ENCODE measurements around the gene ANTXR1.

The ANTXR1 gene

DNA sequence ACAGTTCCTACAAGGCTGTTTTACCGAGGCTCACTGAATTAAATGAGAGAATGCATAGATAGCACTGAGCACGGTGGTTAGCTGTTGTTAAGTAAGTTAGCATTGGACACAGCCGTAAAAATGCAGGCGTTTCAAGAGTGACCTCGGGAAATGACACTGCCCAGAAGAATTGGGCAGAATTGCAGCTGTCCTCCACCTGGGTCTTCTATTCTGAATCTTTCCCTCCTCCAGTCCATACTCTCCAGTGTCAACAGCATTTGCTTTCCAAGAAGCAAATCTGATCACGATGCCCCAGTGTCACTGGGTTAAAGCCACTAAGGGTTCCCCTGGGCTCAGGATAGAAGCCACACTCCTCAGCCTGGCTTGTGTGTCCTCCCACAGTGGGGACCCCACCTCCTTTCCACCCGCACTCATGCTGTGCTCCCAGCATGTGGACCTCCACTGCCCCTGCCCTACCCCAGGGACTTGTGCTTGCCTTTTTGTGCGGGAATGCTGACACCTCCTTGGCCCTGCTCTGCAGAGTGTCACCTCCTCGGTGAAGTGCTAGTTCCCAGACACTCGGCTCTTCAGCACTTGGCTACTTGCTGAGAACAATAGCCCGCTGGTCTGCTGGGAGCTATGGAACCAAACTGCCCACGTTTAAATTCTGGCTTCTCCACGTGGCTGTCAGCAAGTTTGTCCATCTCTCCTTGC, 135.0 kb downstream of the ANTXR1 start:
- Histone ChIP-seq H3K36me3 (ENCODE audit: control insufficient read depth in 2 of 2, insufficient read depth in 2 of 2, low read length in 2 of 2) (peaks cover 3 to 8% of the 10 kb centered on the region in 2 donors), H3K27ac (ENCODE audit: low read length) (no peak overlapping the region), H3K9me3 (ENCODE audit: control insufficient read depth in 2 of 2, low read length in 2 of 2) (no peaks in the 10 kb centered on the region), H3K27me3 (ENCODE audit: control insufficient read depth in 1 of 2, insufficient read depth in 2 of 2, low read length in 2 of 2) (no peaks in the 10 kb centered on the region), H3K4me1 (ENCODE audit: control insufficient read depth, insufficient read depth, low read length) (peaks cover 17% of the 10 kb centered on the region), H3K4me3 (ENCODE audit: low read length in 2 of 2) (no peak overlapping the region), H3K9ac (ENCODE audit: low read length in 2 of 2) (no peak overlapping the region)

DNA sequence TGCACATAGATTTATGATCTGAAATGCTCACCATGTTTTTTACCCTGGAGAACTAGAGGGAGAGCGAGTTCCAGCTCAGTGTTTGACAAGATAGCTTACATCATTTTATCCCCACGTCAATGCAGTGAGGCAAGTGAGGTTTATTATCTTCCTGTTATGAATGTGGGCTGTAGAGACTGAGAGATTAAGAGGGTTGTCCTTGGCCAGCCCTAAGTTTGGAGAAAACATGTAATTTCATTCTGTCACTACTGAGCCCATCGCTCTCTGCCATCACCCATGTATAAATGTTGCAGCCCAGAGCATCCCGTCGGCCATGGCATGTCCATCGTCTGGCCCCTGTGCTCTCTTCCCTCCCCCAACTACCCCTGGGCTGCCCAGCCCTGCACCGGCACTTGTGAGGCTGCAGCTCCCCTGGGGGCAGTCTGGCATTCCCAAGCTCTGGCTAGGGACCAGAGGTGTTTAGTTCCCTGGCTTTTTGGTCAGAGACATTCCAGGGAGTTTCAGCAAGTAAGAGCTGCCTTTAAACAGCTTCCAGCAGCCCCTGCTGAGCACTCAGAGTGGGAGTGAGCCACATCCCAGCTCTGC, 136.7 kb downstream of the ANTXR1 start:
- no peaks in the 10 kb centered on the region for H3K9me3 ChIP-seq (ENCODE audit: control insufficient read depth in 2 of 2, low read length in 2 of 2)
- peaks cover 3 to 8% of the 10 kb centered on the region in 2 donors for H3K36me3 ChIP-seq (ENCODE audit: control insufficient read depth in 2 of 2, insufficient read depth in 2 of 2, low read length in 2 of 2)
- H3K27me3 ChIP-seq (ENCODE audit: control insufficient read depth in 1 of 2, insufficient read depth in 2 of 2, low read length in 2 of 2) = no peaks in the 10 kb centered on the region
- peaks cover 31% of the 10 kb centered on the region for H3K4me1 ChIP-seq (ENCODE audit: control insufficient read depth, insufficient read depth, low read length)
- peak overlapping the region in 1 of 2 donors; percentile 22 for H3K4me3 ChIP-seq (ENCODE audit: low read length in 2 of 2)
- H3K9ac ChIP-seq (ENCODE audit: low read length in 2 of 2) = no peak overlapping the region
- H3K27ac ChIP-seq (ENCODE audit: low read length) = no peak overlapping the region

- Histone ChIP-seq H3K9me3 (ENCODE audit: control insufficient read depth in 2 of 2, low read length in 2 of 2) (no peaks in the 10 kb centered on the region), H3K27ac (ENCODE audit: low read length) (no peak overlapping the region), H3K4me1 (ENCODE audit: control insufficient read depth, insufficient read depth, low read length) (peaks cover 36% of the 10 kb centered on the region), H3K36me3 (ENCODE audit: control insufficient read depth in 2 of 2, insufficient read depth in 2 of 2, low read length in 2 of 2) (peaks cover 6 to 18% of the 10 kb centered on the region in 2 donors), H3K9ac (ENCODE audit: low read length in 2 of 2) (no peak overlapping the region), H3K27me3 (ENCODE audit: control insufficient read depth in 1 of 2, insufficient read depth in 2 of 2, low read length in 2 of 2) (no peaks in the 10 kb centered on the region), H3K4me3 (ENCODE audit: low read length in 2 of 2) (peak overlapping the region in 1 of 2 donors; percentile 8)
These were observed 139.0 kb downstream of the ANTXR1 start for GRCh38 chr2:69151931-69152330.

DNA sequence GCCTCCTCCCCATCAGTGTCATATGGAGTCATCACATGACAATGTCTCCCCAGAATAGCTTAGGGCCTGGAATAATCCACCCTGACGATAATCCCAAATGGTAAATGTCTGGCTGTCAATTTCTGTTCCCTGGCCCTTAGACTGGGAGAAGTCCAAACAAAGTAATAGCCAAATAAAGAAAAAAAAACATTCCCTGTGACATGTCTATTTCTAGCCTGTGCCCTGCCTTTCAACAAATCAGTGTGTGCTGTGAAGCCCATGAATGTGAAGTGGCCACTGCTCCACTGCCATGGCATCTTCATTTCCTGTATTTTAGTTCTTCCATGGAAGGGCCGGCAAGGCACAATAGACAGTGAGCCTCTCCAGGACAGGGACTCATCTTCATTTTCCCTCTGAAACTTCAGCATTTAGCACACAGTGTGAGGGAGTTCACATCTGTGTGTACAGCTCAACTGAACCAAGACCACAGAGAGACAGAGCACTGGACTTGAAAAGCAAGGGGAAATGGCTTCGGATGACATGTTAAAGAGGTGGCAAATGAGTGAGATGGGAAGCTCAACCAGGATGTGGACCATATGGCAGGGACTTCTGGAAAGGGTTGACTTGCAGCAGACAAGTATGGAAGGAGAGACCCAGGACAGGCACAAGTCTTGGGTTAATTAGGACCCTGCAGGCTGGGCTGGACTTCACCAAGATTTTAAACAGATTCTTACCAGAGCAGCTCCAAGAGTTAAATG, 140.0 kb downstream of the ANTXR1 start:
- H3K4me1 ChIP-seq (ENCODE audit: control insufficient read depth, insufficient read depth, low read length) = peaks cover 36% of the 10 kb centered on the region
- H3K27me3 ChIP-seq (ENCODE audit: control insufficient read depth in 1 of 2, insufficient read depth in 2 of 2, low read length in 2 of 2) = no peaks in the 10 kb centered on the region

DNA sequence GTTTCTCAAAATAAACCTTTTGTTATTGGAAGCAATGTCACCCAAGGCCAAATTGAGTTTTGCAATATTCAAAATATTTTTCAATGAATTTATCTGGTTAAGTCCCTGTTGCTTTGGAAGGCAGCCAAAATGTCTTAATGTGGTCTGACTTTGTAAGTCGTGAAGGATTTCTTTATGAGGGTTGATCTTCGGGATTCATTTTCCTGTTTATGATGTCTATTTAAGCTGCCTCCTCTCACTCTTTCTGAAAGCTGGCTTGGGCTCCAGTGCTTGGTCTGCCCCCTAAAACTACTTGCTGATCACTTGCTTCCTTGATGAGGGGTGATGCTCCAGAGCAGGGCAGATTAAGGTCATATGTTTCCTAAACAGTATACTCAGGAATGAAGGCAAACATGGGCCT, 141.1 kb downstream of the ANTXR1 start:
- Histone ChIP-seq H3K9me3 (ENCODE audit: control insufficient read depth in 2 of 2, low read length in 2 of 2) (no peaks in the 10 kb centered on the region), H3K36me3 (ENCODE audit: control insufficient read depth in 2 of 2, insufficient read depth in 2 of 2, low read length in 2 of 2) (peaks cover 6 to 25% of the 10 kb centered on the region in 2 donors), H3K9ac (ENCODE audit: low read length in 2 of 2) (no peak overlapping the region), H3K4me3 (ENCODE audit: low read length in 2 of 2) (no peak overlapping the region), H3K27ac (ENCODE audit: low read length) (no peak overlapping the region), H3K4me1 (ENCODE audit: control insufficient read depth, insufficient read depth, low read length) (peaks cover 36% of the 10 kb centered on the region), H3K27me3 (ENCODE audit: control insufficient read depth in 1 of 2, insufficient read depth in 2 of 2, low read length in 2 of 2) (no peaks in the 10 kb centered on the region)

More for the DNA sequence above, 140.0 kb downstream of the ANTXR1 start:
- Histone ChIP-seq H3K4me3 (ENCODE audit: low read length in 2 of 2) (no peak overlapping the region), H3K27ac (ENCODE audit: low read length) (peak overlapping the region; percentile 41), H3K9me3 (ENCODE audit: control insufficient read depth in 2 of 2, low read length in 2 of 2) (no peaks in the 10 kb centered on the region), H3K9ac (ENCODE audit: low read length in 2 of 2) (no peak overlapping the region), H3K36me3 (ENCODE audit: control insufficient read depth in 2 of 2, insufficient read depth in 2 of 2, low read length in 2 of 2) (peaks cover 6 to 21% of the 10 kb centered on the region in 2 donors)

DNA sequence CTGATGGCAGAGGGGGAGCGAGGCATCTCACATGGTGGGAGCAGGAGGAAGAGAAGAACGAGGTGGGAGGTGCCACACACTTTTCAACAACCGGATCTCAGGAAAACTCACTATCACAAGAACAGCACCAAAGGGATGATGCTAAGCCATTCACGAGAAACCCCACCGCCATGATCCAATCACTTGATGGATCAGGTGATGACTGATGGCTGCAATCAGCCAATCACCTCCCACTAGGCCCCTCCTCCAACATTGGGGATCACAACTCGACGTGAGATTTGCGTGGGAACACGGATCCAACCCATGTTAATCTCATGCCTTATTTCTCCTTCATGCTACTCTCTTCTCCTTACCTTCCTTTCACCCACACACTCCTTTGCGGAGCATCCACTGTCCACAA, 143.6 kb downstream of the ANTXR1 start:
- Histone ChIP-seq H3K27ac (ENCODE audit: low read length) (no peak overlapping the region), H3K9me3 (ENCODE audit: control insufficient read depth in 2 of 2, low read length in 2 of 2) (no peaks in the 10 kb centered on the region), H3K9ac (ENCODE audit: low read length in 2 of 2) (no peak overlapping the region), H3K36me3 (ENCODE audit: control insufficient read depth in 2 of 2, insufficient read depth in 2 of 2, low read length in 2 of 2) (peaks cover 6 to 25% of the 10 kb centered on the region in 2 donors), H3K4me3 (ENCODE audit: low read length in 2 of 2) (no peak overlapping the region), H3K4me1 (ENCODE audit: control insufficient read depth, insufficient read depth, low read length) (peaks cover 27% of the 10 kb centered on the region), H3K27me3 (ENCODE audit: control insufficient read depth in 1 of 2, insufficient read depth in 2 of 2, low read length in 2 of 2) (no peaks in the 10 kb centered on the region)

DNA sequence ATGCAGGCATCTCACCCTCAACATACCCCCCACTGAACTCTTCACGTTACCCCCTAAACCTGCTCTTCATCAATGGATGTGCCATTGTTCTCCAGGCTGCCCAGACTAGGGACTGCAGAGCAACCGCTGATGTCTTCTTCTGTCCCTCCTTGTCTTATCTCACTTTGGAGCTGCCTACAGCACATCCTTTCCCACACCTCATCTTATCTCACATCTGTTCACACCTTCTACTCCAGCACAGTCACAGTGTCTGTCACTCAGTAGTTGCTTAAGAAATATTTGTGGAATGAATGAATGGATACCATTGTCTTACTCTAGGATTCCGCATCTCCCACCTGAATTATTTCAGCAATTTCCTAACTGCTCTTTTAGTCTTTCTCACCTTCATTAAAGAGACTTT, 144.5 kb downstream of the ANTXR1 start:
- peaks cover 23% of the 10 kb centered on the region for H3K4me1 ChIP-seq (ENCODE audit: control insufficient read depth, insufficient read depth, low read length)

GRCh38 chr2:69159986-69160385, 147.0 kb downstream of the ANTXR1 start:
- H3K9me3 ChIP-seq (ENCODE audit: control insufficient read depth in 2 of 2, low read length in 2 of 2) = no peaks in the 10 kb centered on the region
- no peak overlapping the region for H3K9ac ChIP-seq (ENCODE audit: low read length in 2 of 2)
- peaks cover 22% of the 10 kb centered on the region for H3K4me1 ChIP-seq (ENCODE audit: control insufficient read depth, insufficient read depth, low read length)
- H3K4me3 ChIP-seq (ENCODE audit: low read length in 2 of 2) = no peak overlapping the region
- no peak overlapping the region for H3K27ac ChIP-seq (ENCODE audit: low read length)
- no peaks in the 10 kb centered on the region for H3K27me3 ChIP-seq (ENCODE audit: control insufficient read depth in 1 of 2, insufficient read depth in 2 of 2, low read length in 2 of 2)
- H3K36me3 ChIP-seq (ENCODE audit: control insufficient read depth in 2 of 2, insufficient read depth in 2 of 2, low read length in 2 of 2) = peaks cover 6 to 18% of the 10 kb centered on the region in 2 donors

More for the DNA sequence above, 144.5 kb downstream of the ANTXR1 start:
- Histone ChIP-seq H3K36me3 (ENCODE audit: control insufficient read depth in 2 of 2, insufficient read depth in 2 of 2, low read length in 2 of 2) (peaks cover 6 to 23% of the 10 kb centered on the region in 2 donors), H3K9me3 (ENCODE audit: control insufficient read depth in 2 of 2, low read length in 2 of 2) (no peaks in the 10 kb centered on the region), H3K27ac (ENCODE audit: low read length) (no peak overlapping the region), H3K27me3 (ENCODE audit: control insufficient read depth in 1 of 2, insufficient read depth in 2 of 2, low read length in 2 of 2) (no peaks in the 10 kb centered on the region), H3K4me3 (ENCODE audit: low read length in 2 of 2) (no peak overlapping the region), H3K9ac (ENCODE audit: low read length in 2 of 2) (no peak overlapping the region)

- H3K4me3 ChIP-seq (ENCODE audit: low read length in 2 of 2) = no peak overlapping the region
- no peaks in the 10 kb centered on the region for H3K27me3 ChIP-seq (ENCODE audit: control insufficient read depth in 1 of 2, insufficient read depth in 2 of 2, low read length in 2 of 2)
- peaks cover 24% of the 10 kb centered on the region for H3K4me1 ChIP-seq (ENCODE audit: control insufficient read depth, insufficient read depth, low read length)
- peaks cover 0 to 7% of the 10 kb centered on the region in 2 donors for H3K36me3 ChIP-seq (ENCODE audit: control insufficient read depth in 2 of 2, insufficient read depth in 2 of 2, low read length in 2 of 2)
- no peak overlapping the region for H3K27ac ChIP-seq (ENCODE audit: low read length)
- no peak overlapping the region for H3K9ac ChIP-seq (ENCODE audit: low read length in 2 of 2)
- no peaks in the 10 kb centered on the region for H3K9me3 ChIP-seq (ENCODE audit: control insufficient read depth in 2 of 2, low read length in 2 of 2)
These were observed 149.1 kb downstream of the ANTXR1 start for GRCh38 chr2:69162057-69162456.

GRCh38 chr2:69163109-69163508, 150.1 kb downstream of the ANTXR1 start:
- H3K4me1 ChIP-seq (ENCODE audit: control insufficient read depth, insufficient read depth, low read length) = peaks cover 28% of the 10 kb centered on the region
- no peak overlapping the region for H3K27ac ChIP-seq (ENCODE audit: low read length)
- peaks cover 2 to 3% of the 10 kb centered on the region in 2 donors for H3K36me3 ChIP-seq (ENCODE audit: control insufficient read depth in 2 of 2, insufficient read depth in 2 of 2, low read length in 2 of 2)

More at GRCh38 chr2:69163109-69163508, 150.1 kb downstream of the ANTXR1 start:
- H3K27me3 ChIP-seq (ENCODE audit: control insufficient read depth in 1 of 2, insufficient read depth in 2 of 2, low read length in 2 of 2) = no peaks in the 10 kb centered on the region
- no peak overlapping the region for H3K9ac ChIP-seq (ENCODE audit: low read length in 2 of 2)
- peak overlapping the region in 1 of 2 donors; percentile 15 for H3K4me3 ChIP-seq (ENCODE audit: low read length in 2 of 2)
- no peaks in the 10 kb centered on the region for H3K9me3 ChIP-seq (ENCODE audit: control insufficient read depth in 2 of 2, low read length in 2 of 2)

Measured in stomach smooth muscle (tissue), 2 donors.